GM18870 (cell line): ENCODE results near the gene FBXO15.
A peak's percentile ranks its signal among the peaks of the same experiment; 100 is the strongest.

Experiments
- ATAC-seq: cut with Tn5 transposase; IDR thresholded peaks from one replicate; pipeline ENCODE4 v1.9.1; 2021; ENCODE audit warnings: moderate library complexity; ENCODE audit not compliant: unreplicated experiment

Gene FBXO15

GRCh38 chr18:74153793-74154192 lies 6.2 kb upstream of the FBXO15 start:
- ATAC-seq: no peak

- ATAC-seq: no peak
These were observed 5.7 kb upstream of the FBXO15 start for GRCh38 chr18:74153377-74153776.

- ATAC-seq: no peak
These were observed 5.2 kb upstream of the FBXO15 start for GRCh38 chr18:74152857-74153256.

GRCh38 chr18:74152270-74152669 lies 4.6 kb upstream of the FBXO15 start:
- no peak for ATAC-seq

- no peak for ATAC-seq
These were observed 2.2 kb upstream of the FBXO15 start for GRCh38 chr18:74149878-74150277.

GRCh38 chr18:74148543-74149070 lies 973 bp upstream of the FBXO15 start:
- peak; percentile 20 for ATAC-seq

- ATAC-seq: no peak
These were observed 199 bp downstream of the FBXO15 start for GRCh38 chr18:74147491-74147778.

- ATAC-seq: no peak
These were observed 878 bp downstream of the FBXO15 start for GRCh38 chr18:74146756-74147155.

- no peak for ATAC-seq
These were observed 5.4 kb downstream of the FBXO15 start for GRCh38 chr18:74142252-74142651.

GRCh38 chr18:74141667-74142066 lies 6.0 kb downstream of the FBXO15 start:
- no peak for ATAC-seq

- no peak for ATAC-seq
These were observed 7.1 kb downstream of the FBXO15 start for GRCh38 chr18:74140582-74140981.

- peak; percentile 59 for ATAC-seq
These were observed 7.7 kb downstream of the FBXO15 start for GRCh38 chr18:74139888-74140287.

- ATAC-seq: no peak
These were observed 8.2 kb downstream of the FBXO15 start for GRCh38 chr18:74139411-74139810.

- no peak for ATAC-seq
These were observed 9.6 kb downstream of the FBXO15 start for GRCh38 chr18:74137920-74138538.

- no peak for ATAC-seq
These were observed 15.4 kb downstream of the FBXO15 start for GRCh38 chr18:74132201-74132600.

GRCh38 chr18:74131124-74131523 lies 16.5 kb downstream of the FBXO15 start:
- ATAC-seq: no peak

- no peak for ATAC-seq
These were observed 19.5 kb downstream of the FBXO15 start for GRCh38 chr18:74128159-74128558.

- ATAC-seq: no peak
These were observed 20.7 kb downstream of the FBXO15 start for GRCh38 chr18:74126684-74127655.

GRCh38 chr18:74124642-74125041 lies 23.0 kb downstream of the FBXO15 start:
- ATAC-seq: no peak

GRCh38 chr18:74123200-74123599 lies 24.4 kb downstream of the FBXO15 start:
- ATAC-seq: no peak

GRCh38 chr18:74116633-74117554 lies 30.7 kb downstream of the FBXO15 start:
- no peak for ATAC-seq
